GM10847 (cell line): Measurements from ENCODE around the gene ADAMTSL3.

Experiments
- POLR2A ChIP-seq: IDR thresholded peaks from 2 replicates; pipeline ENCODE4 v1.6.1; 2011; ENCODE audit not compliant: insufficient read length; ENCODE audit errors: extremely low read depth

ADAMTSL3 gene

DNA sequence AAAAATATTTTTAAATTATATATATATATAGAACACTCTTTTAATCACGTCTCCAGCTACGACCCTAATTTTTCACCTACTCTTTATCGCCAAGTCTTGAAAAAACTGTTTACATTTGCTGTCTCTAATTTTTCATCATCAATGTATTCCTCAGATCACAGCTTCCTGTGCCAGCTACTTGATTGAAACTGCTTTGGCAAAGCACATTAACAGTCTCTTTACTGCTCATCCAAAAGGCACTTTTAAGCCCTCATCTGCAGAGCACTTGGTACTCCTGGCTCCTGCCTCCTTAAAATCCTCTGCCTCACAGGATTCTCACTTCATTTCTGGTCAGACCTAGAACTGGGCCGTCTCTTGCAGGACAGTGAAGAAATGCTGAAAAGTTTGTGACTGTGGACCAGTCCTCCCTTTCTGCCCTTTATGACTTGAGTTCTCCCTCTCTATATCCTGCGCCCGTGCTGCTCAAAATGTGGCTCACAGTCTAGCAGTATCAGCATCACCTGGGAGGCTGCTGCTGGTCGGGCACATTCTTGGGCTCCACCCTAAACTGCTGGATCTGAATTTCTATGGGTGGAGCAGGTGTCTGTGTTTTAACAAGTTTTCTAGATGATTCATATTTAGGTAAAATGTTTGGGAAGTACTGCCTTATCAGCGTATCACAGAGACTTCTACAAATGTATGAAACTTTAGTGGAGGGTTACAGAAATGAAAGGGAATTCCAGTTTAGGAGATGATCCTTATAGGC is 196.8 kb downstream of the ADAMTSL3 start:
- TF ChIP-seq POLR2A: no peak

DNA sequence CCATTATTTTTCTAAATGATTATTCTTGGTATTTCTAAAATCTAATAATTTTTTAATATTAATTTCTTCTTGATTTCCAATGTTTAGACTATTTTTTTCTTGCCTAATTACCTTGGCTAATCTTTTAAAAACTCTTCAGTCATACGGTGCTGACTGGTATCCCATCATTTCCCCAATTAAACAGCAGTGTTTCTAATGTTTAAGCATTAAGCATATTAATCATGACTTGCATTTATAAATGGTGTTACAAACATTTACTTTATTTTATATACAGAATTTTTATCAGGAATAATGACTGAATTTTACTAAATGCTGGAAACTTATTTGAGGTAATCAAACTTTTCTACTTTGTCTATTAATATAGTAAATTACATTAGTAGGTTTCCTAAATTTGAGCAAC is 199.3 kb downstream of the ADAMTSL3 start:
- no peak for TF ChIP-seq POLR2A

DNA sequence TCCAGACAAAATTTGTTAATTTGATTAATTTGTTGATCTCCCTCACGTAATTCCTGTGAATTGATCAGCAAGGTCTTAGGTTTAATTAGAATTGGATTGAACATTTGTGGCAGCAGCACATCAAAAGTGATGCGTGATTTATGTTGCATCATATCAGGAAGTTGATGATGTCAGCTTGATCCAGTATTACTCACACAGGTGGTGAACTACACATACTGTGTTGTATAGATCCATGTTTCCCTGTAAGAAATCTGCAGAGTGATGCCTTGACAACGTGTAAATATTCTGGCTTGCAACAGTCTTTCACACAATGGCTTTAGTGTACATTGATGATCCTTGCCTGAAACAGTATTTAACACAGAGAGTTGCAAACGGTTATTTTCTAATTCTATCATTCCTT is 200.4 kb downstream of the ADAMTSL3 start:
- no peak for TF ChIP-seq POLR2A

DNA sequence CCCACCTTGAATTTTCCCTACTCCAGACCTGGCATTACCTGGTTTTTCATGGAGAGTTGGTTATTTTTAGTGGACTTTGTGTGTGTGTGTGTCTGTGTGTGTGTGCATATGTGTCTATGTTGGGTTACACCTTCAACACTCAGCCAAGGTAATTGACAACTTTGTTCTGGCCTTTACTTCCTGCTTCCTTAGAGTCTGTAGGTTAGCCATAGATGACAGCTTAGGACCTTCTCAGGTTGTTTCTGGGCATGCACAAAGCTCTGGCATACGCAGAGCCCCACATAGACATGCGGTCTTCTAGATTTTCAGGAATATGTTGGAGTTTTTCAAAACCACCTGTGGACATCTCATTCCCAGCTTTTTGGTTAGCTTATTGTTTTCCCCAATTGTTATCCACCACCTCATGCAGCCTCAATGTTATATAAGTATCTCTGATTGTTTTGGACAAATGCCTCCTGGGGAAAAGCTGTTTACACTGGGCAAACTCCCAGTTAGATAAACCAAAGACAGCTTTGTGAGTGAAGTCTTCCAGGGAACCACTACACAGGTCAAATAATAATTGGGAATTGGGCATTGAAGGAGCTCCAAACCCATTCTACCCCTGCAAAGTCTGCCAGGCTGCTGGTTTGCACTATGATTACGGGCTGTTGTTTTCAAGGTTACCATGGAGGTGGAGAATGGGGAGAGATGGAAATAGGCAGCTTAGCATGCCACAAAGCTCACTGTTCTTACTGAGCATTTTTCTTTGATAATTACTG is 201.2 kb downstream of the ADAMTSL3 start:
- TF ChIP-seq POLR2A: no peak

DNA sequence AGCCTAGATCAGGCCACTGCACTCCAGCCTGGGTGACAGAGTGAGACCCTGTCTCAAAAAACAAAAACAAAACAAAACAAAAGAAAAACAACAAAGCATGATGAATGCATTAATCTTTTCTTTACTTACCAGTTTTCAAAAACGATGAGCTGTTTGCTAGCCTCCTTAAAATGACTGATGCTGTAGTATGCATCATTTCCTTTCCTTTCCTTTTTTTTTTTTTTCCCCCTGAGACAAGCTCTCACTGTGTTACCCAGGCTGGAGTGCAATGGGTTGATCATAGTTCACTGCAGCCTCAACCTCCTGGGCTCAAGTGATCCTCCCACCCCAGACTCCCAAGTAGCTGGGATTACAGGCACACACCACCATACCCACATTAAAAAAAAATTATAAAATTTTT is 202.0 kb downstream of the ADAMTSL3 start:
- no peak for TF ChIP-seq POLR2A

DNA sequence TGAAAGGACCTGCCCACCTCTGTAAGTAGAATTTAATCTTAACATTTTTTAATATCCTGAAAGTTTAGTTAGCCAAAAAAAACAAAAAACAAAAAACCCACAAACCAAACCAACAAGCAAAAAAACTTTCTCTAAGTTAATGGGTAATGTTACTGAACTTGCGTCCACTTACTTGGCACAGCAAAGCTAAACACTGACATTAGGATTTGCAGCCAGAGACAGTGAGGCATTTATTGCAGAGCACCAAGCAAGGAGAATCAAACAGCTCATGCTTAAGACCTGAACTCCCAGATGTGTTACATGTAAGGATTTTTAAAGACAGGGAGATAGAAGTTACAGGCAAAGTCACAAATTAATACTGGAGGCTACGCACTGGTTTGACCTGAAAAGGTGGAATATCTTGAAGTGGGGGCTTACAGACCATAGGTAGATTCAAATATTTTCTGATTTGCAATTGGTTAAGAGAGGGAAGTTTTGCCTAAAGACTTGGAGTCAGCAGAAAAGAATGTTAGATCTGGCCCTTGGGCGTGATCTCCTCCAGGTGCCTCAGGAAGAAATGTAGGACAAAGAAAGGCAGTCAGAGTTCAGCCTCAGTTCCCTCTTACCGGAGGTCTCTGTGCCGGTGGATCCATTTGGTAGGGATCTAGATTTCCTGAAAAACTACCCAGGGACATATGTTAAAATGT is 205.0 kb downstream of the ADAMTSL3 start:
- no peak for TF ChIP-seq POLR2A

DNA sequence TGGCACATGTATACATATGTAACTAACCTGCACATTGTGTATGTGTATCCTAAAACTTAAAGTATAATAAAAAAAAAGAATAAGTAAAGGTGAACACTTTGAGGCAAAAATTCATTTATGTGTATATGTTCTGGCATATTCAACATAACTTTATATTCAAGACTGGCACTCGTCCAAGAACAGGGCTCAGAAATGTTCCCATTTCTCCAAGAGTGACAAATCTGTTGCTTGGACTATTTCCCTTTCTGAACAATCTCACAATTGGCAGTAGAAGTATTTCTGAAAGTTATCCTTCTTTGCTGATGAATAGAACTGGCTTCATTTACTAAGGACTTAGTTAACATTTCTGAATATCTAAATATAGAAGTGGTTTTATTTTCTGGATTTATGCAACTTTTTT is 212.8 kb downstream of the ADAMTSL3 start:
- TF ChIP-seq POLR2A: no peak

DNA sequence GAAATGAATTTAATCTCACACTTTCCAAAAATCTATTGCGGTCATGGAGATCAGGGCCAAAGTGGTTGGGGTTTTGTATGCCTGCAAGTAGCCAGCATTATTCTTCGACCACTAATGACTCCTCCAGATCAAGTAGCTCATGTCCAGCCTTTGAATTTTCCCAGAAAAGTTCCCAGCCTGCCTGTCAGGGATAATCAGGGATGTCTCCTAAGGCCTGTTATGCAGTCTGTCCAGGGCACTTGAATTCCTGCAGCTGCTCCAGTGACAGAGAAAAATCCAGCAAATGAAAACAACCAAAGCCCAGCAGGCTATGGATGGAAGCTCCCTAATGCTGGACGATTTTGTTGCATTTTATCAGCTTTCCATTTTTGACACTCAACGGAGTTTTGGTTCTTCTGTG is 215.4 kb downstream of the ADAMTSL3 start:
- TF ChIP-seq POLR2A: no peak

DNA sequence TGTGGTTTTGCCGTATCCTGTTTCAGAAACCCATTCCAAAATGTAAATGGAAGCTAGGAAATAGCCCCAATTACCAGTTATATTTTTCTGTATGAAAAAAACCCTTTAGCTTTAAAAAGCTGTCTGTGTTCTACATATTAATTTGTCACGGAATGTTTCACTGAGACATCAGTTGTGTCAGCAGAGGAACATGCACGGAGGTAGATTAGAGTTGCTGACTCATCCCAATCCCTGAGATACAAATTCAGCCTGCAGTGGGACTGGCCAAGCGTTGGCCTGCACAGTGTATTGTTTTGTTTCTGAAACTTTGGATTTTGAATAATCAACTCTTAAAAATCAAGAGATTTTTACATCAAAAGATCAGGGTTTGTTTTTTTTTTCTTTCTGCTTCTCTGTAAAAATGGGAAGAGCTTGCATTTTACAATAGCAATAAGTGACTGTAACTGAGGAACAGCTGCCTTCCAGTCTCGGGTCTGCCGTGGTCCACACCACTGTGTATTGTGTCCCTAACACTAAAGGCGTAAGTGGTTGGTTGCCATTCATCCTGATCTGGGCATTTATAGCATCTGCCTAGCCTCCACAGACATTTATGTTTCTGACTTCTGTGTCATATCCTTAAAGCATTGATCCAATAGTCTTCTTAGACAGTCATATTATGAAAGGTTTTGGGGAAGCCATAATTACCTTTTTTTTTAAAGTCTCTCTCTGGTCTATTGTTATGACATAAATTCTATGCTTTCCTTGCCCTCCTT is 218.1 kb downstream of the ADAMTSL3 start:
- no peak for TF ChIP-seq POLR2A

DNA sequence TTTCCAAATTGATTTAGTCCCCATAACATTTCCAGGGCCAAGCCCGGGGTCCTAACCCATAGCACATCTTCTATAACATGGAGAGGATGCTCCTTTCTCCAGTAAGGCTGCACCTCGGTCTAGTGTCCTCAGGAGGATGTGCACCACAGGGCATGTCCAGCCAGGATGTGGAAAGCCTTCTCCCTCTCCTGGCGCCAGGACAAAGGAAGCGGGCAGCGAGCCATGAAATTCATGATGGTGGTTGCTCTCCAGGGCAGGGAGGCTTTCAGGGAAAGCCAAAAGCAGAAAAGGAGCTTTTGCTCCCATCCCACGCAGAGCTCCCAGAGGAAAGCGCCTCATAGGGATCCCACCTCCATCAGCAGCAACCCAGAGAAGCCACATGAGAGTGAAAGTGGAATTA is 220.0 kb downstream of the ADAMTSL3 start:
- no peak for TF ChIP-seq POLR2A

DNA sequence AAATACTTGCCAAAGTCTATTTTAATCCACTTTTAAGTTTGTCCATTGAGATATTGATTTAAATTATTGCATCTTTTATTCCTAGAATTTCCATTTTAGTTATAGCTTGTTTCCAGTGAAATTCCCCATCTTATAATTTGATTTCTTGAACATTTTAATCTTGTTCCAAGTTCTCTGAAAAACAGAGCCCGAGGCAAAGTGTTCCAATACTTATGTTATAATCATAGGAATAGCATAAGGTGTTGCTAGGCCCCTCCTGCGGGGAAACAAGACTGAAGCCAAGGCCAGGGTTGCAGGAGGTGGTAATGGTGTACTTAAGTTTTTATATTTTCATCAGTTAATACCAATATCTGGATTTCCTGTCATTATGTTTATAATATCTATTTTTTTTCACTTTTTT is 226.6 kb downstream of the ADAMTSL3 start:
- TF ChIP-seq POLR2A: no peak

DNA sequence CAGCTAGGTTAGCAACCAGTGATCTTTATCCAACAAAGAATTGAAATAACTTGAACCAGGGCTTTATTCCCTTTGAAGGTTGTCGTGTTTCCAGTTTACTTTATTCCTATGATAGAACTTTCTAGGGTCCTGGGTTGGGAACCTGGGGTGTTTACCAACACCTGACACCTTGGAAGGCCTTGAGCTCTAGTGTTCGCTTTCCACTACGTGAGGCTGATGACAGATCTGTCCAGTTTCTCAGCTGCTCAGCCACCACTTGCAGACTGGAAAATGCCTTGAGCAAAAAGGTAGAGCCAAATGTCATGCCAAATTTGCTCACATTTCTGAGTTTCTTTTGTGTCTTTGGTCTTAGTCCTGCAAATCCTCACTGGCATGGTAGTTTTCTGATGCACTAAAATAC is 227.2 kb downstream of the ADAMTSL3 start:
- TF ChIP-seq POLR2A: no peak

DNA sequence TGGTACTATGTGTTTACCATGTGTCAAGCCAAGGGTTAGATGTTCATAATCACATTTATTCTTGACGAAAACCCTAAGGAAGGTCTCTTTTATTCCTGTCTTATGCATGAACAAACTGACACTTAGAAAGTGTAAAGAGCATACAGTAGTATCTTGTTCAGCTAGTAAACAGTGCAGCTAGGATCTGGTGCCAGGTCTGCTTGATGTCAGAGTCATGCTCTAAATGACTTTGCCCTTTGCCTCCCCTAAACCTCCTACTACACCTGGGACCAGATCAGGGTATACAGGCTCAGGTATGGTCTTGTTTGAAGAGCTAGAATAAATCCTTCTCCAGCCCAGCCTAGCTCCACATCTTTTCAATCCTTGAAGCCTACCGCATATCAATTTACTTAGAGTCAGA is 232.4 kb downstream of the ADAMTSL3 start:
- TF ChIP-seq POLR2A: no peak

DNA sequence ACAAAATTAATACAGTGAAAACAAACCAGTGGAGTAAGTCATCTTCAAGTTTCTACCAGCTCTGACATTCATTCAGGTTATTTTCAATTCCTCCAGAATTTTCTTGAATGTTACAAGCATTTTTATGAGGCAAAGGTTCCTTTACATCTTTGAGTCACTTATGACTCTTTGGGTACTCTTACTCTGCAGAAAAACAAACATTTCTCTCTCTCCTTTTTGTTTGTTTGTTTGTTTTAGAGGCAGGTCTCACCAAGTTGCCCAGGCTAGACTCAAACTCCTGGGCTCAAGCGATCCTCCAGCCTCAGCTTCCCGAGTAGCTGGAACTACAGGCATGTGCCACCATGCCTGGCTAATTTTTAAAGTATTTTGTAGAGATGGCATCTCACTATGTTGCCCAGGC is 233.5 kb downstream of the ADAMTSL3 start:
- no peak for TF ChIP-seq POLR2A

DNA sequence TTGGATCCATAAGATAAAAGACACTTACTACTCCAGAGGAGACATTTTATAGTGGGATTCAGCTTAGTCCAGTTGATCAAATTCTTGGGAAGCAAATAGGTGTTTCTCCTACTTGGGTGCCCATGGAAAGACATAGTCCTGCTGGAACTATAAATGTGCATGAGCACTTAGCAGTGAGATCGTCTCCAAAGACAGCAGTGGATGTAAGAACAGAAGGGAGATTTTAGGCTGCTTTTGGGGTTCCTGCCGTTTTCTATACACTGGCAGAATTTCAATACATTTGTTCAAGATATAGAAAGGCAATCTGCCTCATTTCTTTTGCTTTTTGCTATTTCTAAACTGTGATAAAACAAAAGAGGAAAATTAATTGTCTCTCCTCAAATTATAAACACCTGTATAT is 234.0 kb downstream of the ADAMTSL3 start:
- TF ChIP-seq POLR2A: no peak
